GM10266 (cell line): ENCODE data around the gene CCDC50.

ENCODE experiments used
- DNase-seq: peaks from one replicate; pipeline ENCODE4 v3.0.0; 2012; ENCODE audit errors: extremely low spot score
- CTCF ChIP-seq: IDR thresholded peaks from 2 replicates; pipeline ENCODE4 v1.5.1; 2012; ENCODE audit warnings: mild to moderate bottlenecking, low read depth; ENCODE audit not compliant: control insufficient read depth, insufficient read depth; ENCODE audit errors: missing control alignments

The CCDC50 gene

GRCh38 chr3:191357909-191358308, 28.7 kb downstream of the CCDC50 start:
- DNase-seq = no peak
- TF ChIP-seq CTCF = no peak

- no peak for TF ChIP-seq CTCF
- no peak for DNase-seq
Measured at GRCh38 chr3:191358929-191359328, 29.7 kb downstream of the CCDC50 start.

GRCh38 chr3:191360620-191361019, 31.4 kb downstream of the CCDC50 start:
- no peak for DNase-seq
- TF ChIP-seq CTCF = no peak

GRCh38 chr3:191361456-191361855, 32.3 kb downstream of the CCDC50 start:
- no peak for TF ChIP-seq CTCF
- no peak for DNase-seq

- TF ChIP-seq CTCF = no peak
- DNase-seq = no peak
Measured at GRCh38 chr3:191362037-191362436, 32.8 kb downstream of the CCDC50 start.

- no peak for DNase-seq
- no peak for TF ChIP-seq CTCF
Measured at GRCh38 chr3:191362524-191363090, 33.4 kb downstream of the CCDC50 start.

- no peak for DNase-seq
- no peak for TF ChIP-seq CTCF
Measured at GRCh38 chr3:191363221-191363620, 34.0 kb downstream of the CCDC50 start.
